Measurements from ENCODE around the gene MRPL53. TPM values are rescaled to one million over a fixed set of nuclear protein-coding genes. Genes with fewer than 3 reads are reported as not detected.

MRPL53 gene
- total RNA-seq, 2 donors from 2014 or later = 65.7 to 80.7 TPM

- ATAC-seq (replicated peaks in 1 of 2) (peak; percentile 87 to 88), DNase-seq (peak; percentile 99)
- peak within 1 kb of the TSS; percentile 98 for H3K27ac Mint-ChIP-seq
- no peaks in the 10 kb centered on the region for H3K9me3 Mint-ChIP-seq
- H3K27me3 Mint-ChIP-seq (ENCODE audit: low read depth) = peaks cover 41% of the 10 kb centered on the region
- peak within 1 kb of the TSS; percentile 90 to 92 for H3K4me3 Mint-ChIP-seq
- H3K4me1 Mint-ChIP-seq (ENCODE audit: low read depth) = peaks cover 64% of the 10 kb centered on the region
- H3K36me3 Mint-ChIP-seq (ENCODE audit: insufficient read depth in 2 of 2) = peaks cover 6 to 15% of the 10 kb centered on the region in 2 donors
These were observed 34.9 kb upstream of the MRPL53 start, which contains the start of gene PCGF1 for GRCh38 chr2:74507145-74507925. Gene PCGF1, minus strand, starts transcription at chr2:74507695. Its CDS starts 27 bp downstream, at chr2:74507668.

- DNase-seq (no peak), ATAC-seq (replicated peaks in 1 of 2) (no peak)
- peaks cover 6 to 15% of the 10 kb centered on the region in 2 donors for H3K36me3 Mint-ChIP-seq (ENCODE audit: insufficient read depth in 2 of 2)
- no peak overlapping the region for H3K27ac Mint-ChIP-seq
- peaks cover 66% of the 10 kb centered on the region for H3K4me1 Mint-ChIP-seq (ENCODE audit: low read depth)
- peaks cover 45% of the 10 kb centered on the region for H3K27me3 Mint-ChIP-seq (ENCODE audit: low read depth)
- H3K4me3 Mint-ChIP-seq = peak overlapping the region in 1 of 2 donors; percentile 17
- H3K9me3 Mint-ChIP-seq = no peaks in the 10 kb centered on the region
These were observed 33.2 kb upstream of the MRPL53 start for GRCh38 chr2:74505448-74506246.

- Mint-ChIP-seq H3K27ac (peak overlapping the region; percentile 8), H3K4me1 (ENCODE audit: low read depth) (peaks cover 62% of the 10 kb centered on the region), H3K9me3 (no peaks in the 10 kb centered on the region), H3K4me3 (peak overlapping the region; percentile 83 to 84), H3K36me3 (ENCODE audit: insufficient read depth in 2 of 2) (peaks cover 6 to 15% of the 10 kb centered on the region in 2 donors), H3K27me3 (ENCODE audit: low read depth) (peaks cover 51% of the 10 kb centered on the region)
- no peak for ATAC-seq (replicated peaks in 1 of 2)
- DNase-seq = no peak
These were observed 32.1 kb upstream of the MRPL53 start for GRCh38 chr2:74504591-74504990.

GRCh38 chr2:74503506-74504475 lies 31.3 kb upstream of the MRPL53 start:
- H3K9me3 Mint-ChIP-seq = no peaks in the 10 kb centered on the region
- H3K4me1 Mint-ChIP-seq (ENCODE audit: low read depth) = peaks cover 63% of the 10 kb centered on the region
- H3K27me3 Mint-ChIP-seq (ENCODE audit: low read depth) = peaks cover 54% of the 10 kb centered on the region
- ATAC-seq (replicated peaks in 1 of 2) = no peak
- DNase-seq = no peak
- H3K27ac Mint-ChIP-seq = no peak overlapping the region
- peak overlapping the region; percentile 83 to 84 for H3K4me3 Mint-ChIP-seq
- H3K36me3 Mint-ChIP-seq (ENCODE audit: insufficient read depth in 2 of 2) = peaks cover 6 to 15% of the 10 kb centered on the region in 2 donors

GRCh38 chr2:74502720-74503505 lies 30.4 kb upstream of the MRPL53 start:
- ATAC-seq (replicated peaks in 1 of 2) = peak; percentile 51 to 57
- H3K9me3 Mint-ChIP-seq = no peaks in the 10 kb centered on the region
- peak overlapping the region; percentile 83 to 84 for H3K4me3 Mint-ChIP-seq
- peaks cover 63% of the 10 kb centered on the region for H3K4me1 Mint-ChIP-seq (ENCODE audit: low read depth)
- no peak overlapping the region for H3K27ac Mint-ChIP-seq
- DNase-seq = peak; percentile 77
- H3K27me3 Mint-ChIP-seq (ENCODE audit: low read depth) = peaks cover 63% of the 10 kb centered on the region
- peaks cover 6 to 18% of the 10 kb centered on the region in 2 donors for H3K36me3 Mint-ChIP-seq (ENCODE audit: insufficient read depth in 2 of 2)

- Mint-ChIP-seq H3K27me3 (ENCODE audit: low read depth) (peaks cover 70% of the 10 kb centered on the region), H3K9me3 (no peaks in the 10 kb centered on the region), H3K36me3 (ENCODE audit: insufficient read depth in 2 of 2) (peaks cover 6 to 18% of the 10 kb centered on the region in 2 donors), H3K4me3 (peak overlapping the region; percentile 83 to 84), H3K27ac (no peak overlapping the region), H3K4me1 (ENCODE audit: low read depth) (peaks cover 69% of the 10 kb centered on the region)
- ATAC-seq (replicated peaks in 1 of 2) (no peak), DNase-seq (no peak)
These were observed 29.8 kb upstream of the MRPL53 start for GRCh38 chr2:74502147-74502719.

- no peak for ATAC-seq (replicated peaks in 1 of 2)
- Mint-ChIP-seq H3K9me3 (no peaks in the 10 kb centered on the region), H3K27ac (no peak overlapping the region), H3K27me3 (ENCODE audit: low read depth) (peaks cover 70% of the 10 kb centered on the region), H3K36me3 (ENCODE audit: insufficient read depth in 2 of 2) (peaks cover 4 to 16% of the 10 kb centered on the region in 2 donors), H3K4me1 (ENCODE audit: low read depth) (peaks cover 62% of the 10 kb centered on the region), H3K4me3 (peak overlapping the region; percentile 83 to 84)
- DNase-seq = no peak
These were observed 29.0 kb upstream of the MRPL53 start for GRCh38 chr2:74501335-74502071.

- no peak overlapping the region for H3K4me3 Mint-ChIP-seq
- H3K4me1 Mint-ChIP-seq (ENCODE audit: low read depth) = peaks cover 54% of the 10 kb centered on the region
- no peak for DNase-seq
- H3K27me3 Mint-ChIP-seq (ENCODE audit: low read depth) = peaks cover 70% of the 10 kb centered on the region
- no peaks in the 10 kb centered on the region for H3K9me3 Mint-ChIP-seq
- peaks cover 3 to 13% of the 10 kb centered on the region in 2 donors for H3K36me3 Mint-ChIP-seq (ENCODE audit: insufficient read depth in 2 of 2)
- H3K27ac Mint-ChIP-seq = no peak overlapping the region
- ATAC-seq (replicated peaks in 1 of 2) = no peak
These were observed 28.1 kb upstream of the MRPL53 start for GRCh38 chr2:74500578-74500946.

GRCh38 chr2:74499940-74500577 lies 27.6 kb upstream of the MRPL53 start:
- Mint-ChIP-seq H3K36me3 (ENCODE audit: insufficient read depth in 2 of 2) (peaks cover 3 to 10% of the 10 kb centered on the region in 2 donors), H3K27me3 (ENCODE audit: low read depth) (peaks cover 70% of the 10 kb centered on the region), H3K4me3 (peak overlapping the region in 1 of 2 donors; percentile 93), H3K27ac (no peak overlapping the region), H3K9me3 (no peaks in the 10 kb centered on the region), H3K4me1 (ENCODE audit: low read depth) (peaks cover 49% of the 10 kb centered on the region)
- ATAC-seq (replicated peaks in 1 of 2) (no peak), DNase-seq (no peak)

- Mint-ChIP-seq H3K4me1 (ENCODE audit: low read depth) (peaks cover 43% of the 10 kb centered on the region), H3K4me3 (peak within 1 kb of the TSS; percentile 83 to 93), H3K27me3 (ENCODE audit: low read depth) (peaks cover 64% of the 10 kb centered on the region), H3K27ac (peak within 1 kb of the TSS; percentile 56), H3K9me3 (no peaks in the 10 kb centered on the region), H3K36me3 (ENCODE audit: insufficient read depth in 2 of 2) (peaks cover 0 to 5% of the 10 kb centered on the region in 2 donors)
- DNase-seq = peak; percentile 48 to 51
- peak; percentile 14 to 26 for ATAC-seq (replicated peaks in 1 of 2)
These were observed 26.9 kb upstream of the MRPL53 start, which contains the start of gene LBX2 for GRCh38 chr2:74499267-74499939. Gene LBX2, minus strand, starts transcription at chr2:74499603. Its CDS starts 66 bp downstream, at chr2:74499537.
